Measurements from ENCODE around the gene LRP1. TPM values are rescaled to one million over a fixed set of nuclear protein-coding genes. Genes with fewer than 3 reads are reported as not detected.
A peak's percentile ranks its signal among the peaks of the same experiment; 100 is the strongest.

Gene LRP1
- total and polyA plus RNA-seq, 8 donors, result 12.2 to 89.4 (median 24.1) TPM

DNA sequence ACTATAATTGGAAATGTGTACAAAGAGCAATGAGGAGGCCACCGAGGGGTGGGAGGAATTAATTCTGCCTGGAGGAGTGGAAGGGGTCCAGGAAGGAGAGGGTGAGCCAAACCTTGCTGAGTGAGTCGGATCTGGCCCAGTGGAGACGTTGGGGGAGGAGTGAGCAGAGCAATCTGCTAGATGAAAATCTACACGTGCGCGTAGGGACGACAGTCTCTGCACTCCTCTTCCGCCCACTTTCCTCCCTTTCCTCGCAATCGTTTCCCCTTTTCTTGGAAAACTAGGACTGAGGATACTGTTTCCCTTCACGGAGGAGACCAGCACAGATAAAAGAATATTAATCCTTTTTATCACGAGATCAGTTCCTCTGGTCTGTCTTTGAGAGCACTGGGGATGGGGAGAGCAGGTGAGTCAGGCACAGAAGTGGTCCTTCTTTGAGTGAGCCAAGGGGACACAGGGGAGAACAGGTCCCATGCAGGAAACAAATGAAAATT is 42.2 kb upstream of the LRP1 start:
- Histone ChIP-seq H3K9me3 (no peaks in the 10 kb centered on the region), H3K27ac (peak overlapping the region in 3 of 4 donors; percentile 42 to 98 (median 94)), H3K36me3 (no peaks in the 10 kb centered on the region), H3K27me3 (no peaks in the 10 kb centered on the region), H3K4me1 (peaks cover 0 to 6% (median 0%) of the 10 kb centered on the region in 3 donors), H3K4me3 (no peak overlapping the region)
- DNase-seq, result peak in 2 of 6 donors; percentile 5 to 51
- 47 to 53% methylated on average over 12 of the region's 12 CpGs for WGBS, 2 donors
- no peak for TF ChIP-seq CTCF (IDR thresholded peaks at IDR 0.05)
- intact Hi-C loops (cut with DNase I), result no loop called here
- FAIRE-seq, result no peak
- no peak for ATAC-seq

GRCh38 chr12:57086493-57087009 is 41.7 kb upstream of the LRP1 start:
- Histone ChIP-seq H3K4me3 (peak overlapping the region; percentile 46 to 89 (median 70)), H3K27me3 (no peaks in the 10 kb centered on the region), H3K4me1 (peaks cover 0 to 6% (median 0%) of the 10 kb centered on the region in 3 donors), H3K36me3 (no peaks in the 10 kb centered on the region), H3K9me3 (no peaks in the 10 kb centered on the region), H3K27ac (peak overlapping the region; percentile 91 to 98 (median 94))
- TF ChIP-seq CTCF (IDR thresholded peaks at IDR 0.05), result no peak
- WGBS, 2 donors, result 1% methylated on average over 14 of the region's 14 CpGs
- intact Hi-C loops (cut with DNase I), result no loop called here
- no peak for FAIRE-seq
- ATAC-seq, result peak in 2 of 4 donors; percentile 5 to 6
- peak in 4 of 6 donors; percentile 48 to 66 (median 54) for DNase-seq

GRCh38 chr12:57087010-57087690 is 41.1 kb upstream of the LRP1 start:
- TF ChIP-seq CTCF (IDR thresholded peaks at IDR 0.05), result no peak
- H3K4me1 ChIP-seq, result peaks cover 0 to 6% (median 0%) of the 10 kb centered on the region in 3 donors

GRCh38 chr12:57087691-57088353 is 40.5 kb upstream of the LRP1 start:
- DNase-seq, result peak; percentile 82 to 91 (median 85)
- peak; percentile 56 to 70 (median 62) for ATAC-seq
- no peak for TF ChIP-seq CTCF (IDR thresholded peaks at IDR 0.05)
- Histone ChIP-seq H3K27me3 (no peaks in the 10 kb centered on the region), H3K36me3 (no peaks in the 10 kb centered on the region), H3K9me3 (no peaks in the 10 kb centered on the region), H3K27ac (peak overlapping the region; percentile 91 to 98 (median 94)), H3K4me1 (peaks cover 0 to 6% (median 0%) of the 10 kb centered on the region in 3 donors), H3K4me3 (peak overlapping the region; percentile 46 to 89 (median 70))
- WGBS, 2 donors, result 0% methylated on average over 35 to 37 of the region's 37 CpGs
- FAIRE-seq, result no peak
- intact Hi-C loops (cut with DNase I), result no loop called here

More at GRCh38 chr12:57087010-57087690, 41.1 kb upstream of the LRP1 start:
- Histone ChIP-seq H3K36me3 (no peaks in the 10 kb centered on the region), H3K9me3 (no peaks in the 10 kb centered on the region), H3K4me3 (peak overlapping the region; percentile 46 to 89 (median 70)), H3K27ac (peak overlapping the region; percentile 91 to 98 (median 94)), H3K27me3 (no peaks in the 10 kb centered on the region)
- WGBS, 2 donors, result 0% methylated on average over 50 to 52 of the region's 52 CpGs
- ATAC-seq (peak; percentile 30 to 67 (median 52)), FAIRE-seq (no peak), DNase-seq (peak; percentile 76 to 87 (median 86))
- intact Hi-C loops (cut with DNase I), result no loop called here

Measured in pancreas (tissue), 10 donors.